SHP77 treated with DMSO at 0.1 percent for 48 hours (cell line): ENCODE measurements around the gene NANOG.
"Not testable (repeated sequence)": the region's sequence is repeated elsewhere in the genome, so short reads cannot be mapped to it uniquely, and the experiment has no call there.

Source experiments
- DNase-seq: peaks from one replicate; lab custom pipeline; 2025; lab: John Stamatoyannopoulos, UW

The NANOG gene

GRCh38 chr12:7788884-7789528 lies at the start of gene NANOG:
Gene NANOG, plus strand, starts transcription at chr12:7789402. Its CDS starts 213 bp downstream, at chr12:7789615.
- not testable (repeated sequence) for DNase-seq

- DNase-seq = no peak
These were observed 42.0 kb upstream of the NANOG start, which contains the start of gene CLEC4C for GRCh38 chr12:7747246-7747645. Gene CLEC4C, minus strand, starts transcription at chr12:7747375. Its CDS starts 27 bp downstream, at chr12:7747348.

GRCh38 chr12:7748852-7749251 lies 40.4 kb upstream of the NANOG start:
- DNase-seq = no peak

- DNase-seq = no peak
These were observed 39.8 kb upstream of the NANOG start for GRCh38 chr12:7749442-7749841.

- no peak for DNase-seq
These were observed 38.9 kb upstream of the NANOG start for GRCh38 chr12:7750350-7750749.

DNA sequence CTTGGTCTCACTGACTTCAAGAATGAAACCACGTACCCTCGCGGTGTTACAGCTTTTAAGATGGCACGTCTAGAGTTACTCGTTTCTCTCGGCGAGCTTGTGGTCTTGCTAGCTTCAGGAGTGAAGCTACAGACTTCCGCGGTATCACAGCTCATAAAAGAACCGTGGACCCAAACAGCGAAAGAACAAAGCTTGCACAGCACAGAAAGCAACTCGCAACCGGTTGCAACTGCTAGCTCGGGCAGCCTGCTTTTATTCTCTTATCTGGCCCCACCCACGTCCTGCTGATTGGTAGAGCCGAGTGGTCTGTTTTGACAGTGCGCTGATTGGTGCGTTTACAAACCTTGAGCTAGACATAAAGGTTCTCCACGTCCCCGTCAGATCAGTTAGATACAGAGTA lies 37.8 kb upstream of the NANOG start:
- DNase-seq = no peak

DNA sequence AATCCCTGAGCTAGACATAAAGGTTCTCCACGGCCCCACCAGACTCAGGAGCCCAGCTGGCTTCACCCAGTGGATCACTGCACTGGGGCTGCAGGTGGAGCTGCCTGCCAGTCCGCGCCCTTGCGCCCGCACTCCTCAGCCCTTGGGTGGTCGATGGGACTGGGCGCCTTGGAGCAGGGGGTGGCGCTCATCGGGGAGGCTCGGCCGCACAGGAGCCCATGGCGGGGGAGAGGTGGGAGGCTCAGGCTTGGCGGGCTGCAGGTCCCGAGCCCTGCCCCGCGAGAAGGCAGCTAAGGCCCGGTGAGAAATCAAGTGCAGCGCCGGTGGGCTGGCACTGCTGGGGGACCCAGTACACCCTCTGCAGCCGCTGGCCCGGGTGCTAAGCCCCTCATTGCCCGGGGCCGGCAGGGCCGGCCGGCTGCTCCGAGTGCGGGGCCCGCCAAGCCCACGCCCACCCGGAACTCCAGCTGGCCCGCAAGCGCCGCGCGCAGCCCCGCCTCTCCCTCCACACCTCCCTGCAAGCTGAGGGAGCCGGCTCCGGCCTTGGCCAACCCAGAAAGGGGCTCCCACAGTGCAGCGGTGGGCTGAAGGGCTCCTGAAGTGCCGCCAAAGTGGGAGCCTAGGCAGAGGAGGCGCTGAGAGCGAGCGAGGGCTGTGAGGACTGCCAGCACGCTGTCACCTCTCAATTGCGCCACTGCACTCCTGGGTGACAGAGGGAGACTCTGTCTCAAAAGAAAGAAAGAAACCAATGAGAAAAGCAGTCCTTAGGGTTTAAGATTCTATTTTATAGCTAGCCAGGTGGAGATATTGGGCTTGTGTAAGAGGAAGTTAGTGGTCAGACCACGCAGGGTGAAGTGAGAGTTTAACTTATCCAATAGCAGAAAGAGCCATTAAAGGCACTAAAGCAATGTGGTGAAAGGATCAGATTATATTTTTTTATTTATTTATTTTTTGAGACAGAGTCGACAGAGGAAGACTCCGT lies 37.0 kb upstream of the NANOG start:
- not testable (repeated sequence) for DNase-seq

- not testable (repeated sequence) for DNase-seq
These were observed 33.5 kb upstream of the NANOG start for GRCh38 chr12:7755668-7756067.

DNA sequence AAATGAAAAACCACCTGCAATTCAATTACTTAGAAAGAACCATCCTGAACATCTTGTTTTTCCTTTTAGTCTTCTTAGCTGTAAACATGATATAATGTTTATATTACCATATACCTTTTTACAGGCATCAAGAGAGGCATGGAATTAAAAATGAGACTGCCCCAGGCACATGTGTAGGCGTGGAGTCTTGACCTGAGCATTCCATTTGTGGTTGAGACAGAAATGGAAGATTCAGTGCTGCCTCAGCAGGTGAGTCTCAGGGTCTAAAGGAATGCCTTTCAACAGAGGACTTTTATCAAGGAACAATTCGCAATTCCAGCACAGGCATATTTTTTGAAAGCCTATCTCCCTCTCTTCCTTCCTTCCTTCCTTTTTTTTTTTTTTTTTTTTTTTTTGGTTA lies 32.2 kb upstream of the NANOG start:
- DNase-seq = no peak

DNA sequence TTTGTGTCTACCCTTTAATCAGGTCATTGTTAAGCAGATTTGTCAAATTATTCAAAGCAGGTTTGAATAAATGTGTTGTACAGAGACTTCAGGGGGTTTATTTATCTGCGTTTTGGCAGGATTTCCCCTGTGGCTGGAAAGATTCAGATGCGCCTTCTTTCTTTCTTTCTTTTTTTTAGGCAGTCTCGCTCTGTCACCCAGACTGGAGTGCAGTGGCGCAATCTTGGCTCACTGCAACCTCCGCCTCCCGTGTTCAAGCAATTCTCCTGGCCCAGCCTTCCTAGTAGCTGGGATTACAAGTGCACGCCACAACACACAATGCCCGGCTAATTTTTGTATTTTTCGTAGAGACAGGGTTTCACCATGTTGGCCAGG lies 30.4 kb upstream of the NANOG start:
- no peak for DNase-seq

DNA sequence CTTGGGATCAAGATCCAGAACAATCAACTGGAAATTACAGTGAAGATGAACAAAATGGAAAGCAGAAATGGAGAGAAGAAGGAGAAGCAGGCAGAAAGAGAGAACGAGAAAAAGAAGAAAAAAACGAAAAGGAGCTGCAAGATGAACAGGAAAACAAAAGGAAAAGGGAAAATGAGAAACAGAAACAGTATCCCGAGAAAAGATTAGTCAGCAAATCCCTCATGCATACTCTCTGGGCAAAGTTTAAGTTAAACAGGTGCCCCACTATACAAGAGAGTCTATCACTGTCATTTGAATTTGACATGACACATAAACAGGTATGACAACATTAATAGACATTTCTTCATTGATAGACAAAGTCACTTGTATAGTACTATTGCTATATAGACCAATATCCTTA lies 19.2 kb upstream of the NANOG start:
- no peak for DNase-seq

- DNase-seq = no peak
These were observed 7.9 kb upstream of the NANOG start for GRCh38 chr12:7781274-7781673.

DNA sequence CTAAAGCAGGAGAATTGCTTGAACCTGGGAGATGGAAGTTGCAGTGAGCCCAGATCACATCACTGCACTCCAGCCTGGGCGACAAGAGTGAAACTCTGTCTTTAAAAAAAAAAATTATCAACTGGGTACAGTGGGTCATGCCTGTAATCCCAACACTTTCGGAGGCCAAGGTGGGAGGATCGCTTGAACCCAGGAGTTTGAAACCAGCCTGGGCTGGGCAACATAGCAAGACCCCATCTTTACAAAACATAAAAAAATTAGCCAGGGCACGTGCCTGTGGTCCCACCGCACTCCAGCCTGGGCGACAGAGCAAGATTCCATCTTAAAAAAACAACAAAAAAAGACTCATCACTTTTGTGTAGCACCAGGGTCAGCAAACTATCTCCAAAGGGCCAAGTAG lies 7.1 kb upstream of the NANOG start:
- DNase-seq = no peak

GRCh38 chr12:7783433-7783832 lies 5.8 kb upstream of the NANOG start:
- not testable (repeated sequence) for DNase-seq

- no peak for DNase-seq
These were observed 4.5 kb upstream of the NANOG start for GRCh38 chr12:7784701-7785100.

- no peak for DNase-seq
These were observed 1.5 kb upstream of the NANOG start for GRCh38 chr12:7787574-7788293.

GRCh38 chr12:7788294-7788660 lies 925 bp upstream of the NANOG start:
- no peak for DNase-seq

DNA sequence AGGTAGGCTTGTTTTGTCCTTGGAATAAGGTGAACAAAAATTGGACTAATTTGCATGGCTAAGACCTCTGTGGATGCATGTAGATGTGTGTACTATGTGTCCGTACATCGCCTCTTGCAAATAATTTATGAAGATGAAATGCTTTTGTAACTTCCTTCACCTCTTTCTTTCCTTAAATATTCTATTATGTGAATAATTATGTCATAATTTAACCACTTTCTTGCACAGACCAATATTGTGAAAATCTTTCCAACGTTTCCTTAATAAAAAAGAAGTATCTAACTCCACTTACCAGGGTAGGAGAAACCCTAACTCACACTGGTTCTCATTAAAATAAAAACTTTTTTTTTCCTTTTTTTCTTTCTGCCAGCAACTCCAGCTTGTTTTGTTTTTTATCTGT lies 4.0 kb downstream of the NANOG start:
- DNase-seq = no peak

DNA sequence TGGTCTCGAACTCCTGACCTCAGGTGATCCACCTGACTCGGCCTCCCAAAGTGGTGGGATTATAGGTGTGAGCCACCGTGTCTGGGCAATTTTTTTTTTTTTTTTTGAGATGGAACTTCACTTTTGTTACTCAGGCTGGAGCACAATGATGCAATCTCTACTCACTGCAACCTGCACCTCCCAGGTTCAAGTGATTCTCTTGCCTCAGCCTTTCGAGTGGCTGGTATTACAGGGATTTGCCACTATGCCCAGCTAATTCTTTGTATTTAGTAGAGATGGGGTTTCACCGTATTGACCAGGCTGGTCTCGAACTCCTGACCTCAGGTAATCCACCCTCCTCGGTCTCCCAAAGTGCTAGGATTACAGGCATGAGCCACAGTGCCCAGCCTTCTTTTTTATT lies 8.1 kb downstream of the NANOG start:
- DNase-seq = not testable (repeated sequence)

GRCh38 chr12:7797698-7798398 lies 8.6 kb downstream of the NANOG start:
- DNase-seq = no peak

GRCh38 chr12:7798750-7799308 lies 9.6 kb downstream of the NANOG start:
- DNase-seq = not testable (repeated sequence)

DNA sequence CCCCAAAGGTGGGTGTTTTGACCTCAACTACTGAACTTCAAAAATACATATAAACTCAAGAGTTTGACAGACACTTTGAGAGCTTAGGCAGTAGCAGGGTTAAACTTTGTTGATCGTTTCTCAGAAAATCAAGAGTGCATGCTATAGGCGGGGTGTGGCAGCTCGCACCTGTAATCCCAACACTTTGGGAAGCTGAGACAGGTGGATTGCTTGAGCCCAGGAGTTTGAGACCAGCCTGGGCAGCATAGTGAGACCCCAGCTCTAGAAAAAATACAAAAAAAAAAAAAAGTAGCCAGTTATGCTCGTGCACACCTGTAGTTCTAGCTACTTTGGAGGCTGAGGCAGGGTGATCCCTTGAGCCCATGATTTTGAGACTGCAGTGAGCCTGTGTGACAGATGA lies 12.3 kb downstream of the NANOG start:
- DNase-seq = no peak
